Activated CD4-positive, alpha-beta memory T cell treated with anti-CD3 and anti-CD28 coated beads, Interleukin-2, amount 10 ng/mL, durations not matched to agents 7 days and 5 days (primary cell): ENCODE data around the gene HTATIP2. TPM values are rescaled to one million over a fixed set of nuclear protein-coding genes. Genes with fewer than 3 reads are reported as not detected.

ENCODE experiments used
- CTCF ChIA-PET: fragments of 350-600 bp; sonication (Branson Sonifier 250); formaldehyde crosslinking; loops from one replicate; lab custom pipeline; 2021; ENCODE audit warnings: antibody characterized with exemption, inconsistent platforms; lab: Charles Lee
- POLR2A ChIA-PET: fragments of 350-600 bp; sonication (Branson Sonifier 250); formaldehyde crosslinking; loops from one replicate; lab custom pipeline; 2021; ENCODE audit warnings: antibody characterized with exemption; lab: Charles Lee
- DNase-seq: peaks from one replicate; pipeline ENCODE4 v3.0.0-alpha.2; 2020
- H3K27ac Mint-ChIP-seq: one replicate; pipeline ENCODE4 v1.8.0; 2021; ENCODE audit warnings: mild to moderate bottlenecking, mixed read lengths
- H3K27me3 Mint-ChIP-seq: one replicate; pipeline ENCODE4 v1.8.0; 2021; ENCODE audit warnings: mixed read lengths
- H3K36me3 Mint-ChIP-seq: one replicate; pipeline ENCODE4 v1.8.0; 2021; ENCODE audit warnings: low read depth, mixed read lengths
- H3K4me1 Mint-ChIP-seq: one replicate; pipeline ENCODE4 v1.8.0; 2021; ENCODE audit warnings: mixed read lengths
- H3K4me3 Mint-ChIP-seq: one replicate; pipeline ENCODE4 v1.8.0; 2021; ENCODE audit warnings: mild to moderate bottlenecking, mixed read lengths
- H3K9me3 Mint-ChIP-seq: one replicate; pipeline ENCODE4 v1.8.0; 2021; ENCODE audit warnings: mixed read lengths
- total RNA-seq, 2 experiments: library from RNA; stranded (reverse); gene quantifications; one replicate each; pipeline ENCODE4 v1.2.3, GENCODE V29; 2021

The HTATIP2 gene
- total RNA-seq, 2 experiments from 2014 or later: 48.6 to 50.0 TPM

DNA sequence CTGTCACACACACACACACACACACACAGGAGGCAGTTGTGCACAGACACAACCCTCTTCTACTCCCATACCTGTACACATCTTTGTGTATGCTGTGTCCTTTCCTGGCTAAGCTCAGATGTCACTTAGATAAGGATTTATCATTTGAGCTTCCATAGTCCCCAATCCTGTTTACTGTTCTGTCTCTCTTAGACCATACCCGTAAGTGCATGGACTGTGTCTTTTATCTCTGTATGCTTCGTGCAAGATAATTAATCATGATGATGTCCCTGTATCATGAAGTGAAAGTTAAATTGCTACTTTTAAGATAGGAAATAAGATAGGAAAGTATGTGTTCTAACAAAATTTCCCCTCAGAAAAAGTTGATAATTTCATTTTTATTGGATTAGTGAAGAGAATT lies 54.3 kb downstream of the HTATIP2 start:
- CTCF ChIA-PET: no interaction called here
- Mint-ChIP-seq H3K27ac (no peak overlapping the region), H3K27me3 (no peaks in the 10 kb centered on the region), H3K36me3 (peaks cover 38% of the 10 kb centered on the region), H3K4me1 (peaks cover 20% of the 10 kb centered on the region), H3K9me3 (no peaks in the 10 kb centered on the region), H3K4me3 (no peak overlapping the region)
- DNase-seq: no peak
- POLR2A ChIA-PET: no interaction called here

DNA sequence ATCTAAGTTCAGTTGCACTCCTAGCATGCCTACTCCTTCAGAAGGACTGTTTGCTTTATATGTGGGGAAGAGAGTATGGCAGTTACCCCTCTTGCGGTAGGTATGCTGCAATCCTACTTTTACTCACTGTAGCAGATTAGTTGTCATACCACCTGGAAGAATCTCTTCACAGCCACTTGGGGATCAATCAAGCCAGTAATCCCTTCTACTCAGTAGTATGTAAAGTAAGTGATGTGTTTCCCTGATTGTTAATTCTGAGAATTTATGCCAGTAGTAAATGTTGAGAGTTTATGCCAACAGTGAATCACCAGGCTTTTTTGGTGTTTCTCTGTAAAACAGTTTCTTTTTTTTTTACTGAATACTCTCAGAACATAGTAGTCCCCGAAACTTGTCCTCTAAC lies 58.4 kb downstream of the HTATIP2 start:
- Mint-ChIP-seq H3K27me3 (no peaks in the 10 kb centered on the region), H3K4me1 (peaks cover 22% of the 10 kb centered on the region), H3K4me3 (no peak overlapping the region), H3K9me3 (no peaks in the 10 kb centered on the region), H3K27ac (peak overlapping the region; percentile 40), H3K36me3 (peaks cover 23% of the 10 kb centered on the region)
- ChIA-PET CTCF (no interaction called here), POLR2A (no interaction called here)
- no peak for DNase-seq

DNA sequence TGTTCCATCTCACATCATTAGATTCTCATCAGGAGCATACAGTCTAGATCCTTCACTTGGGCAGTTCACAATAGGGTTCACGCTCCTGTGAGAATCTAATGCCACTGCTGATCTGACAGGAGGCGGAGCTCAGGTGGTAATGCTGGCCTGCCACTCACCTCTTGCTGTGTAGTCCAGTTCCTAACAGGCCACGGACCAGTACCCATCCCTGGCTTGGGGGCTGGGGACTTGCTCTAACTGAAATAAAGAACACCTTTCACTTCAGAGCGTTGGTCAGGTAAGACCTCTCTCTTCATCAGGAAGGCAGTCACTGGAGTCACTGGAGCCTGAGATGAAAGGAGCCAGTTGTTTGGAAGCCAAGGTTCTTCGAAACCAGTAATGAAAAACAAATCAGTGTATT lies 65.7 kb downstream of the HTATIP2 start:
- H3K27me3 Mint-ChIP-seq: no peaks in the 10 kb centered on the region
- POLR2A ChIA-PET: no interaction called here
- CTCF ChIA-PET: no interaction called here
- H3K4me3 Mint-ChIP-seq: no peak overlapping the region
- H3K9me3 Mint-ChIP-seq: no peaks in the 10 kb centered on the region
- no peak overlapping the region for H3K27ac Mint-ChIP-seq
- H3K4me1 Mint-ChIP-seq: no peaks in the 10 kb centered on the region
- no peak for DNase-seq
- H3K36me3 Mint-ChIP-seq: peaks cover 15% of the 10 kb centered on the region

Other genes starting within 250 kb of the HTATIP2 start
- not detected for gene DBX1, start 203.2 kb upstream of the HTATIP2 start, total RNA-seq
- 10 to 100 TPM; 14.9 to 15.6 TPM for gene PRMT3, start 24.0 kb downstream of the HTATIP2 start, total RNA-seq
- gene SLC6A5, start 235.9 kb downstream of the HTATIP2 start, total RNA-seq: not detected